Measurements from ENCODE around the gene EPHA3. TPM values are rescaled to one million over a fixed set of nuclear protein-coding genes. Genes with fewer than 3 reads are reported as not detected.

The EPHA3 gene
- total RNA-seq, 1 experiment from 2014 or later = 0.20 TPM

DNA sequence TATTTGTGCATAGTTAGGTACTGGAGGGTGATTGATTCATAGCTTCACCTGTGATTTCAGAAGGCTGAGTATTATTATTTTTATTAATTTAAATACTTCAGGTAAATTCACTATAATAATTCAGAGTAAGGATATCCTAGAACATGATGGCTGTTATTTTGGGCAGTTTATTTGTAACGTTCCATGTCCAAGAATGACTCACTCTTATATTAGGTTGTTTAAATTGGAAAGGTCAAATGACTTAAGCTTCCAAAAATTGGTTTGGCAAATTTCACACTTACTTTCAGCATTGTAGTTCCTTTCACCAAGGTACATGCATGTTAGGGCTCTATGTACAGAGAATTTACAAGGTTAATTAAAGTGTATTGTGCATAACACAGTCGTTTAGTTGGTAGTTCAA lies 120.2 kb downstream of the EPHA3 start:
- no peak for DNase-seq (ENCODE audit: low read depth)

DNA sequence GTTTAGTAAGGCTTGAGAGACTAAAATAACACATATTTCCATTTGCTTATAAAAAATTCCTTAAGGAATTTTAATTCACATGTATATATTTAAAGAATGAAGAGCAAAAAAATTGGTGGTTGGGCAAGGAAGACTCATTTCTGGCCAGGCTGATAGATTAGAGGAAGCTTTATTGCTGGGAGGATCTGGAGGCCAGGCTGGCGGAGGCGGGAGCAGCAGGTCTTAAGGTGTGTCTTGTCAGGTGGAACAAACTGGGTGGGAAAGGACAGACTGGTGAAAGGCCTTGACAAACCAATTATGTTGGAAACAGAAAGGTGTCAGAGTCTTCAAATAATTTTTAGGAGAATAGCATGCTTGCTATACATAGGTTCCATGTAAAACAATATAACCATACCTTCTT lies 124.7 kb downstream of the EPHA3 start:
- DNase-seq (ENCODE audit: low read depth) = no peak

DNA sequence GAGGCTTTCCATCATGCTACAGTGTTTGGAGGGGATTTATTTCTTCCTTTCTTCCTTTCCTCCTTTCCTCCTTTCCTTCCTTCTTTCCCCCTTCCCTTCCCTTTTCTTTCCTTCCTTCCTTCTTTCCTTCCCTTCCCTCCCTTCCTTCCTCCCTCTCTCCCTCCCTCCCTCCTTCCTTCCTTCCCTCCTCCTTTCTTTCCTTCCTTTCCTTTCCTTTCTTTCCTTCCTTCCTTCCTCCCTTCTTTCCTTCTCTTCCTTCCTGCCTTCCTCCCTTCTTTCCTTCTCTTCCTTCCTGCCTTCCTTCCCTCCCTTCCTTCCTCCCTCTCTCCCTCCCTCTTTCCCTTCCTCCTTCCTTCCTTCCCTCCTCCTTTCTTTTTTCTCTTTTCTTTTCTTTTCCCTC lies 127.2 kb downstream of the EPHA3 start:
- no peak for DNase-seq (ENCODE audit: low read depth)

DNA sequence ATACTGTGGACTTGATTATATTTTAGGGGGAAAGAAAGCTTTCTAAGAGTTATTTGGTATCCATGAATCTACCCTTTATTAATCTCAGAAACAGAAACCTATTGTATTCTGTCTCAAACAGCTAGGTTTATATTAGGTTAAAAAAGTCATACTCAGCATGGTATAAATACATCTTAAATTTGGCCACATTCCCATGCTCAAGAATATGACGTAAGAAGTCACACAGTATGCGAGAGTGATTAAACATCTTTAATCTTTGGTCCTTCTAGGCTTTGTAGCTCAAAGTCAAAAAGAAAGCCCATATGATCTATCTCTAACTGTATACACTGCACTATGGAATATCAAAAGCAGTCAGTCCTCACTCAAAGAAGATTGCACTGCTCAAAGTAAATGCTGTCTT lies 131.4 kb downstream of the EPHA3 start:
- no peak for DNase-seq (ENCODE audit: low read depth)

DNA sequence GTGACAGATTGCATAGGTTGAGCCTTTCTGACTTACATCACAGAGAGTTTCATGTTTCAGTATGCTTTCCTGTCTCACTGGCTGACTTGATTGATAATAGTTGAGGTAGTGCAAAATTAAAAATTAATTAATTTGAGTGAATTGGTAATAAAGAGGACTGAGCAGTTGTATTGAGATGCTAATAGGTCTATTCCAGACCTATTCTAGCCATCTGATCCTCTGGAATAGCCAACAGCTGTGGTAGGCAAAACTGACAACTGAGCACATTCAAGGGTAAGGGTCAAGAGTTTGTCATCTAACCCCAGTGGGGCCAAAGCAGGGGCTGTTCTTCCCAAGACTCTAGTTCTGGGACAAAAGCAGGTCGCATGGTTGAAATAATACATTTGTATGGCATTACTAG lies 132.4 kb downstream of the EPHA3 start:
- DNase-seq (ENCODE audit: low read depth) = no peak

DNA sequence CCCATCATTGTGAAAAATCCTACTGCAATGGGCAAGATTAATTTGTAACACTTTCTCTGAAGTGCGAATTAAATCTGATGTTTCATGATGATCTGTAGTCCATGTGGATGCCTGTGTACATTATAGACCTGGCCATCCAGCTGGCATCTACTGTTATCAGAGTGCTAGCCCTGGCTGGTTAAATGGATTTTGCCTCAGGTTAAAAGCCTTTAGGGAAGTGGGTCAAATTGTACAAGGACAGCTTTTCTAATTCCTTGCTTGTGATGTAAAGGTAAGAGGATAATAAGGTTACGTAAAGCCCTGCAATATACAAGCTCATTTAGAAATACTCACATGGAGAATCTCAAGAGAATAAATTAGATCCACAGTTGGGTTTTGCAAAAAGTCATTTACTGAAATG lies 138.2 kb downstream of the EPHA3 start:
- no peak for DNase-seq (ENCODE audit: low read depth)

DNA sequence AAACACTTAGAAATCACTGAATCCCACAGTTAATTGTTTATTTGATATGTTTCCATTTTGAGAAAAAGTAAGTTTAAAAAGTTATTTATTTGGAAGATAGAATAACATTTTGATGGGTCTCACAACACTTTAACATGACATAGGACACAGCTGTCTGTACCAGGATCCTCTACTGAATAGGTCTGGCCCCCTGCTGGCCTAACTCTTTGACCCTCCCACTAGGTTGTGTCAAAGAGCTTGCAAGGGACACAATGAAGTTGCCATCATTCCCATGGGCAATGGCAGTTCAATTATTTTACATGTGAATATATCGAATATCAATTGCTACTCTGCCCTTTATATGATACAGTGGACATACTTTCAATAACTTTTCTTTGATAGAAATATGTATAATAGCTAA lies 138.9 kb downstream of the EPHA3 start:
- DNase-seq (ENCODE audit: low read depth) = no peak

DNA sequence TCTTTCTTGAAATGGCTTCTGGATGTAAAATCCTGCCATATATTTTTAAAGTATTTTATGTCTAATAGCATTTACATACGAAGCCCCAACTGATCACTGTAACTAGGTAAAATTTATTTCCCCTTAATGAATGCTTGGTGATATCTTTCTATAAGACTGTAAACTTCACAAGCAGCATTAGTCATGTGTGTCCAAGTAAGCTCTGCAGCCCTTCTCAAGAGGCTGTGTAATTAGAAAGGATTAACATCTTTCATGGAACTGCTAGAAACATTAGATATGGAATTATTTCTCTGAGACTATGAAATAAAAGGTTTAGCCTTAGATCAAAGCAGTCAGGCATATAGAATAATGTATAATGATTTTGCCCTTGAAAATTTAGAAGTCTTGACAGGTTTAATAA lies 143.3 kb downstream of the EPHA3 start:
- no peak for DNase-seq (ENCODE audit: low read depth)

DNA sequence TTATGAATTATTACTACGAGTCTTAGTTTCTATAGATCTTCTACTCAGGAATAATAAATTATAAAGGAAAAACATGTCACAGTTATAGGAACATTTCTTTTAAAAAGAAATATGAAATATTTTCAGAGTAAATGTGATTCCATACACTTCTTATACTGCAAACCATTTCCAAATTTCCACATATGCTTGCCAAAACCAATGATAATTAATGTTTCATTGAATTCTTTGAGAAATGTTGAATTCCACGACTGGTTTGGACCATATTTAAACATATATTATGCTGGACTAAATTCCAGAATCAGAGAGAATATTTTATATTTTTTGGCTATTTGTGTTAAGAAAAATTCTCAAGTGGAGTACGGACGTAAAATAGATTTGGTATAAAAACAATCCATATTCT lies 144.6 kb downstream of the EPHA3 start:
- no peak for DNase-seq (ENCODE audit: low read depth)

DNA sequence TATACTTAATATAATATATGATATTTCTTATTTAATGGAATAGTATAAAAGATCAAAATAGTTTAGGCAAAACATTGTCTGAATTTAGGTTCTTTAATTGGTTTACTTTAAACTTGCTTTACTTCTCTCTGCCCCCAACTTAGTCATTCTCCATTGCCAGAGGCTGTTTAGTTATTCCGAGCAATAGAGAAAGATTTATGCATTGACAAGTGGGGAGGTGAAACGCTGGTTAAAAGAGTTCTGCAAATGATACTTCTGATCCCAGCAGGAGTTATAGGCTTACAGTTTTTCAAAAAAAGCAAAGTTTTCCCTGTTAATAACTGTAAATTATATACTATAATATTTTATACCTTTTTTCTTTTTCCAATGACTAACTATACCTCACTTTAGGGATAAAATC lies 145.4 kb downstream of the EPHA3 start:
- DNase-seq (ENCODE audit: low read depth) = no peak

DNA sequence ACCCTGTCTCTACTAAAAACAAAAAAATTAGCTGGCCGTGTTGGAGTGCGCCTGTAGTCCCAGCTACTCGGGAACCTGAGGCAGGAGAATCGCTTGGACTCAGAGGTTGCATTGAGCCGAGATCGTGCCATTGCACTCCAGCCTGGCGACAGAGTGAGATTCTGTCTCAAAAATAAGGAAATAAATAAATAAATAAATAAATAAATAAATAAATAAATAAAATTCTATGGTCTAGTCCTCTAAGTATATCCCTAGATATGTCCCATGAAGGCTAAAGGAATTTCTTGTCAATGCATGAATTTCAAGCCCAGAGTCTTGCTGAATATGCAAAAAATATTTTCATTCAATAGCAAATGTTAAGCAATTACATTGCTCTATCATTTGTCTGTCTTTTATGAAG lies 149.0 kb downstream of the EPHA3 start:
- DNase-seq (ENCODE audit: low read depth) = no peak

DNA sequence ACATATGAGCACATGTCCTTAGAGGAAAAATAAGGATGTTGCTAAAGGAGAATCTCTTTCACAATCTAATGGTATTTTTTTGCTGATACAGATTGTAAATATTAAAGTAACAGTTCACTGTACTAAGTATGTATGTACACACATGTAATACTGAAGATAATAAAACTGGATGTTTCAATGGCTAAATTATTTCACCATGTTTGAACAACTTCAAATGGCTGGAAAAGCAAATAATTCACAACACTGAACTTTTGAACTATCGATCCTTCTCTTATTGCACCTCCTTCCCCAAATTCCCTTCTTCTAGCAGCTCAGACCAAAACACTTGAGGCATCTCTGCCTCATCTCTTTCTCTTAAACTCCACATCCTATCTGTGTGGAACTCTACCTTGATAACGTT lies 149.5 kb downstream of the EPHA3 start:
- no peak for DNase-seq (ENCODE audit: low read depth)

DNA sequence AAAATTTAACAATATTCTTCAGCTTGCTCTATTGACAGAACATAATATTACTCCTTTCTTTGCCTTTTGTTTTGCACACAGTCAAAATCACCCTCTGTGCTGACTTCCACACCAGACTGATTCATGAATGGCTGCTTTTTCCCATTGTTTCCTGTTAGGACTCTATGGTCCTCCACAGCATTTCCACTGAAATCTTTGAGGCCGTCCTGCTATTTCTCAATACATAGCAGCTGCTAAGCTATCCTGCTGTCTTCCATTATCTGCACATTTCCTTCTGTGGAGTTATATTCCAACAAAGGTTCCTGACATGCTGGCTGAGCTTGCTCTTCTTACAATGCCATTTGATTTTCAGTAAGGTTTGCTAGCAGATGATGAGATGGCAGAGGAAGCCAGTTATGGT lies 153.3 kb downstream of the EPHA3 start:
- no peak for DNase-seq (ENCODE audit: low read depth)

DNA sequence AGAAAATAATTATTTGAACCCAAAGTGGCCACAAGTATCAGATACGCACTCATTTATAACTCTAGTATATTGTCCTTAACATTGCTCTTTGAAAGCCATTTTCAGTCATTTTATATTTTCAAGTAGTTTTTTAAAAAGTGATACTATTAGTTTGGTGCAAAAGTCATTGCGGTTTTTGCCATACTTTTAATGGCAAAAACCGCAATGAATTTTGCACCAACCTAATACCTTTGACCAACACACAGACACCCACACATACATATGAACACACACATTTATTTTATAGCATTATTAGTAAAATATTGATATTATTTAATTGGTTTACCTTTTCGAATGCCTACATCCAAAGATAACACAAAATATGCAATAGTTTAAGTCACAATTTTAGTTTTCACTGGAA lies 154.3 kb downstream of the EPHA3 start:
- DNase-seq (ENCODE audit: low read depth) = no peak

DNA sequence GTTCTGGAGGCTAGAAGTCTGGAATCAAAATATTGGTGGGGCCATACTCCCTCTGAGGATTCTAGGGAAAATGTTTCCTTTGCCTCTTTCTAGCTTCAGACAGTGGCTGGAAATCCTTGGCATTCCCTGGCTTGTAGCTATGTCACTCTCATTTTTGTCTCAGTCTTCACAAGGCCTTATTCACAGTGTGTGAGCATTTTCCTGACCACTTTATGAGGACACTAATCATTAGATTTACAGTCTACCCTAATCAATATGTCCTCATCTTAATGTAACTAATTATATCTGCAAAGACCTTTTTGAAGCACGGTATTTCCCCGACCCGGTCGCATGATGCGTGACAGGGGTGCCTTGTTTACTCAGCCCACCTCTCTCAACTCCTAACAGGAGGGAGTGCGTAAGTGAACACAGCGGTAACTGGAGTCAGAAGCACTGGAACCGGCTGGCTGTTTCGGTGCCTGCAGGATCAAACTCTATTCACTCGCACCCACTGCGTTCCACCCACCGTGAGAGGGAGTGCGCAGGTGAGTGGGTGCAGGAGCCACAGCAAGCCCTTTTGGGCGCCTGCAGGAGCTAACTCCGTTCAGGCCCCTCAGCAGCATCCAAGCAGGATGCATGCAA lies 155.0 kb downstream of the EPHA3 start:
- no peak for DNase-seq (ENCODE audit: low read depth)

DNA sequence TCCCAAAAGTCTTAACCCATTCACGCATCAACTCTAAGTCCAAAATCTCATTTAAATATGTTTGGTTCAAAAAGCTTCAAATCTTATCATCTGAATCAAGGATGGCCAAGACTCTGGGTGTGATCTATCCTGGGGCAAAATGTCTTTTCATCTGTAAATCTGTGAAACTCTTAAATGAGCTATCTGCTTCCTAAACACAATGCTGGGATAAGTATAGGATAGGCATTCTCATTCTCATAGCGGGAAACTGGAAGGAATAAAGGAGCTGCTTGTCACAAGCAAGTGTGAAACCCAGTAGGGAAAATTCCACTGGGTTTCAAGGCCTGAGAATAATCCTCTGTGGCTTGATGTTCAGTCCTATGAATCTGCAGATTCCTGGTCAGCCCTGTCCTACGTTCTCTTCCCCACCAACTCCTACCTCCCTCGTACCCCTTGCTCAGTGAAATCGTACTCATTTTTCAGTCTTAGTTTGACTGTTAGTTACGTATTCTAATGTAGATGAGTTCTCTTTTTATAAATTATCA lies 156.7 kb downstream of the EPHA3 start:
- DNase-seq (ENCODE audit: low read depth) = no peak

DNA sequence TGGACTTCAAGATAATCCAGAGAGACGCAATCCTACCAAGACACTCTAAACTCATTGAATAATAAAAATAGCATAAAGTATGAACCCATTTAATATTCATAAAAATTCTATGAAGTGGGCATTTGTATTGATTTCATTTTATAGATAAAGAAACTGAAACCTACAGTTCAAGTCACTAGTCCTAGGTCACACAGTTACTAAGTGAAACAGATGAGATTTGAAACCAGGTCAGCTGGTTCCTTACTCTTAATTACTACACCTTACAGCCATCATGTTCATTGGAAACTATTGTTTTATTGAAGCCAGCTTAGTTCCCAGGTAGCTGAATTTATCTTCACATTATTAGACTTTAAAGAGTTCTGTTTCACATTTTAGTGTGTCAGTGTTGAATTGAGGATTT lies 158.7 kb downstream of the EPHA3 start:
- no peak for DNase-seq (ENCODE audit: low read depth)

DNA sequence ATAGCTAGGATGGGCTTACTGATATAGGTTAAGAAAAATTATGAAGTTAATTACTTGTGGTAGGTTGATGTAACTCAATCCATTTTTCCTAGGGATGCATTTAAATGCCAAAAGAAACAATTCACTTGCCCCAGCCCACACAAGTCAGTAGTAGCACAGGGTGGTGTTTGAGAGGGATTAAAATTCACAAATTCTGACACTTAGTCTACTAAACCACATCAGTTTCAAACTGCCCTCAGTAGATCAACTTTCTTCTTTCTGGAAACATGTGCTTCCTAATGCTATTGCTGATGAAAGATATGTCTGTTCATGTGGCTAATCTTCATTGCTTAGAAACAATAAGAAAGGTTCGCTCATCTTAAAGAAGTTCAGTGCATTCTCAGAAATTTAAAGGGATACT lies 160.6 kb downstream of the EPHA3 start:
- DNase-seq (ENCODE audit: low read depth) = no peak

DNA sequence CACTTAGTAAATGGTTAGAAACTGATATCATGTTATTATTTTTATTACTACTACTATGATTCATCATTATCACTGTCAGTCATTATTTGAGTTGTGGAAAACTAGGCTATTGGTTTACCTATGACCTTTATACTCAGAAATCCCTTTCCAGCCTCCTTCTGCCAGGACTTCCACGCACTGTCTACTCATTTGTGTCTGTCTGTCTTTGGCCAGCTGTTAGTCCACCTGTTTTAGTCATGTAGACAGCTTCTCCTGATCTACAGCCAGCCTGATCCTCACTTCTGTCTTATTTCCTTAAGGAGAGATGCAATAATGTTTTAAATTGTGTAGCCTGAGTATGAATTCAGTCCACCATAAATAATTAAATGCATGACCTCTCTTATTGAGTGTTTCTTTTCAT lies 162.8 kb downstream of the EPHA3 start:
- no peak for DNase-seq (ENCODE audit: low read depth)

DNA sequence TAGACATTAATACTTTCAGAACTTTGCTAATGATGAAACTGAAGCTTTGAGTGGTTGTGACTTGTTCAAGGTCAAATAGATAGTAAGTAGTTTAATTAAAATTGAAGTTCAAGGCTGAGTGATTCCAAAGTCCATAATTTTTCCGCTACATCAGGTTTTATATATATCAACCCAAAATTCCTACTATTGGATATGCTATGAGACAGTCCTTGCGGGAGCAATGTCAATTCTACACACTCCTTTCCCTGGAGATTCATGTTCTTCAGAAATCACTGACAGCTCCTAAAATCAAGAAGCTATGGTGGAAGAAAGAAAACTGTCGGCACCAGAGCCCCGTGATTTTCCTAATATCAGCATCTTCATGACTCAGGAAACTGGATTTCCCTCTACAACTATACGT lies 167.6 kb downstream of the EPHA3 start:
- no peak for DNase-seq (ENCODE audit: low read depth)

DNA sequence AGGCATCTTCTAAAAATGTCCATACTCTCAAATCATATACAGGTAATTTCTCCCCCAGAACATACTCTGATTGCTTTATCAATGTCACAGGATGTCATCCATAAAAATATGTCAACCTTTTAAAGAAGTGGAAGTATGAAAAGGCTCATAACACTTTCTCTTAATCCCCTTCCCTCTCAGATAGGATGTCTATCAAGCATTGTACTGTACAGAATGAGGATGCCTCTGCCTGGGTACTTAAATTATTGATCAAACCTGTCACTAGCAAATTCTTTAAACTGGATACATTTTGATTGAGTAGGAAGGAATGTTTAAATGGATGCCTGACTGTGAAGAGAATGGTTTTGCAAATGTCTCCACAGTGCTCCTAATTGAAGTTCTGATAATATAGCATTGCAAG lies 168.7 kb downstream of the EPHA3 start:
- DNase-seq (ENCODE audit: low read depth) = no peak

DNA sequence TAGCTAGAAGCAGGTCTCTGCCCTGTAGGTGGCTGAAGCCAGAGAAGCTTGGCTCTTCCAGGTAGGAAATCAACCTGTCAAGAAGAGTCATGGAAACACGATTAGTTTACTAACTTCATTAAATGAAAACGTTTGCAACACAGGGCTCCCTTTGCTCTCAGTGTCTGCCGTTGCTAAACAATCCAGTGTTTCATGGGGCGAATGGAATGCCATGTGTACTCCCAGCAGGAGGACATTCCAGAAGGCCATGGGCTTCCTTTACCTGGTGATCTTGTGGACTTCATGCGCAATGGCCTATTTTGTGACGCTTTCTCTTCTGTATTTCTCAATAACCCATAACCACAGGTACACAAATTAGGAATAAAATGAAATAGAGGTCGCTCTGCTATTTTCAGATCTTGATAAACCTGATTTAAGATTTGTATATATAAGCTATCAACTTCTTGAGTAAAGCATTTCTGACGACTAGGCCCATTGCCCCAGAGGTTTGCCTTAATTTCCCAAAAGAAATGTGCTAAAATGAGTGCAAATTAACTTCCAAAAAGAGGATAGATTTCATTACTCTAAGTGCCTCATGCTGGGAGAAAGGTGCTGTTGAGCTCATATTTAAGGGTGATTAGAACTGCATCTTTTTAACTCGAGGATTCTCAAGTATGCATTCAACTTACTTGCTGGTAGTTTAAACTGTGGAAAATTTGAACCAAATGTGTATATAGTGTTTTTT lies 171.0 kb downstream of the EPHA3 start:
- no peak for DNase-seq (ENCODE audit: low read depth)

DNA sequence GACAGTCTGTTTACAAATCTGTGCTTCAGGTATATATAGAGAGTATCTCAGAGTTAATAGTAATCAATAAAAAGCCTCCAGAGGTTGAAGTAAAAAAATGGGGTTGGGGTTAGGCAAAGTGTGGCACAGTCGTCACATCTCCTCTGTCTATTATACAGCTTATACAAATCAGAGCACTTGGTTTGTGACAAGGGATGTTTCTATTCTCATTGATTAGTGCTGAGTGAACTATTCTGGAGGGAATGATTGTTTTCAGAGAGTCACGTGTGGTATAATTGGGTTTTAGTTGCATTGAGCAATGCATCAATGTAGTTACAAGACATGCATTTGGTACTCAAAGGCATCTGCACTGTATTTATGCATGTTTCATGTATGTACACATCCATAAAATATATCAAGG lies 172.9 kb downstream of the EPHA3 start:
- DNase-seq (ENCODE audit: low read depth) = no peak

All from M059J (cell line).